Measurements from ENCODE around the gene CNPPD1.

DNA sequence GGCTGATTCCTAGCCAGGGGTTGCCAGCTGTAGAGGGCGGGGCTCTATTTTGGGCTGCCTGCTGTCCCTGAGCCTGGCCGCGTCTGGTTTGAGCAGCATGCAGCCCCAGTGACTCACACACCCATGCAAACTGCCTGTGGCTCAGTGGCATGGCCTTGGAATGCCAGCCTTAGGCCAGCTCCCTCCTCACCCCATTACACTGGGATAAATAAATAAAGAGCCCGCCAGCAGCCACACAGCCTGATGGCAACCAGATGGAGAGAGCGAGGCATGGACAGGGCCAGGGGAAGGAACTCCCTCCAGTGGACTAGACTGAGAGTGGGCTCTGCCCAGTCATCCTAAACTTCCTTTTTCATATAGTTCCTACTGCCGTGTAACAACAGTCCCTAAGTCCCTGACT is 34.4 kb downstream of the CNPPD1 start:
- TF ChIP-seq, protein P1, sequence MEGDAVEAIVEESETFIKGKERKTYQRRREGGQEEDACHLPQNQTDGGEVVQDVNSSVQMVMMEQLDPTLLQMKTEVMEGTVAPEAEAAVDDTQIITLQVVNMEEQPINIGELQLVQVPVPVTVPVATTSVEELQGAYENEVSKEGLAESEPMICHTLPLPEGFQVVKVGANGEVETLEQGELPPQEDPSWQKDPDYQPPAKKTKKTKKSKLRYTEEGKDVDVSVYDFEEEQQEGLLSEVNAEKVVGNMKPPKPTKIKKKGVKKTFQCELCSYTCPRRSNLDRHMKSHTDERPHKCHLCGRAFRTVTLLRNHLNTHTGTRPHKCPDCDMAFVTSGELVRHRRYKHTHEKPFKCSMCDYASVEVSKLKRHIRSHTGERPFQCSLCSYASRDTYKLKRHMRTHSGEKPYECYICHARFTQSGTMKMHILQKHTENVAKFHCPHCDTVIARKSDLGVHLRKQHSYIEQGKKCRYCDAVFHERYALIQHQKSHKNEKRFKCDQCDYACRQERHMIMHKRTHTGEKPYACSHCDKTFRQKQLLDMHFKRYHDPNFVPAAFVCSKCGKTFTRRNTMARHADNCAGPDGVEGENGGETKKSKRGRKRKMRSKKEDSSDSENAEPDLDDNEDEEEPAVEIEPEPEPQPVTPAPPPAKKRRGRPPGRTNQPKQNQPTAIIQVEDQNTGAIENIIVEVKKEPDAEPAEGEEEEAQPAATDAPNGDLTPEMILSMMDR (IDR thresholded peaks at IDR 0.05): no peak
- TF ChIP-seq, protein P2, sequence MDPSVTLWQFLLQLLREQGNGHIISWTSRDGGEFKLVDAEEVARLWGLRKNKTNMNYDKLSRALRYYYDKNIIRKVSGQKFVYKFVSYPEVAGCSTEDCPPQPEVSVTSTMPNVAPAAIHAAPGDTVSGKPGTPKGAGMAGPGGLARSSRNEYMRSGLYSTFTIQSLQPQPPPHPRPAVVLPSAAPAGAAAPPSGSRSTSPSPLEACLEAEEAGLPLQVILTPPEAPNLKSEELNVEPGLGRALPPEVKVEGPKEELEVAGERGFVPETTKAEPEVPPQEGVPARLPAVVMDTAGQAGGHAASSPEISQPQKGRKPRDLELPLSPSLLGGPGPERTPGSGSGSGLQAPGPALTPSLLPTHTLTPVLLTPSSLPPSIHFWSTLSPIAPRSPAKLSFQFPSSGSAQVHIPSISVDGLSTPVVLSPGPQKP (IDR thresholded peaks at IDR 0.05; ENCODE audit: low read depth, low read length): no peak
- TF ChIP-seq CEBPB (IDR thresholded peaks at IDR 0.05): no peak
- no peak for TF ChIP-seq RNF2 (IDR thresholded peaks at IDR 0.05; ENCODE audit: borderline replicate concordance, low read depth)
- TF ChIP-seq EP300 (IDR thresholded peaks at IDR 0.05): no peak
- no peak for TF ChIP-seq RAD21 (conservative IDR thresholded peaks at IDR 0.05 in 1 of 2, IDR thresholded peaks at IDR 0.05 in 1 of 2)
- TF ChIP-seq EHMT2 (IDR thresholded peaks at IDR 0.05; ENCODE audit: low read depth): no peak
- no peak for TF ChIP-seq RFX5 (IDR thresholded peaks at IDR 0.05)
- no peak for TF ChIP-seq JUN (IDR thresholded peaks at IDR 0.05)
- TF ChIP-seq POLR2A (IDR thresholded peaks at IDR 0.05; ENCODE audit: low read length): no peak
- TF ChIP-seq BHLHE40 (IDR thresholded peaks at IDR 0.05; ENCODE audit: low read depth, low read length): no peak
- TF ChIP-seq, protein P3, sequence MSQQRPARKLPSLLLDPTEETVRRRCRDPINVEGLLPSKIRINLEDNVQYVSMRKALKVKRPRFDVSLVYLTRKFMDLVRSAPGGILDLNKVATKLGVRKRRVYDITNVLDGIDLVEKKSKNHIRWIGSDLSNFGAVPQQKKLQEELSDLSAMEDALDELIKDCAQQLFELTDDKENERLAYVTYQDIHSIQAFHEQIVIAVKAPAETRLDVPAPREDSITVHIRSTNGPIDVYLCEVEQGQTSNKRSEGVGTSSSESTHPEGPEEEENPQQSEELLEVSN (IDR thresholded peaks at IDR 0.05; ENCODE audit: borderline replicate concordance, low read depth): no peak
